Ovary (tissue), 9 donors: ENCODE measurements around the gene KMT2E. TPM values are rescaled to one million over a fixed set of nuclear protein-coding genes. Genes with fewer than 3 reads are reported as not detected.

Source experiments
- DNase-seq, 5 donors: peaks; one replicate each; pipeline ENCODE4 v3.0.0-alpha.2; 2019 to 2020
- H3K27ac ChIP-seq, 2 donors: fragments of 200-600 bp; one replicate each; pipeline versions ENCODE4 v1.5.1 to v1.8.0; 2019 to 2022
- H3K27me3 ChIP-seq: fragments of 200-600 bp; one replicate; pipeline ENCODE4 v1.8.0; 2022
- H3K36me3 ChIP-seq: fragments of 200-600 bp; sonication (generic); one replicate; pipeline ENCODE4 v1.5.1; 2019
- H3K4me1 ChIP-seq: one replicate; pipeline ENCODE4 v1.8.1; 2013; ENCODE audit warnings: mild to moderate bottlenecking, moderate library complexity; ENCODE audit not compliant: insufficient read depth
- H3K4me3 ChIP-seq: fragments of 200-600 bp; sonication (generic); one replicate; pipeline ENCODE4 v1.5.1; 2017
- H3K9me3 ChIP-seq, 2 donors: fragments of 200-600 bp in 1 of 2; sonication (generic) in 1 of 2; one replicate each; pipeline versions ENCODE4 v1.5.1 to v1.8.1; 2013 to 2019; ENCODE audit warnings: mild to moderate bottlenecking in 1 of 2, moderate library complexity in 1 of 2
- EP300 ChIP-seq: sonication (generic); formaldehyde crosslinking; IDR thresholded peaks from one replicate; pipeline ENCODE4 v1.6.1; 2017; ENCODE audit warnings: antibody characterized with exemption
- POLR2A ChIP-seq: fragments of 450-650 bp; IDR thresholded peaks from one replicate; pipeline ENCODE4 v1.6.1; 2017; ENCODE audit warnings: antibody characterized with exemption, mild to moderate bottlenecking, moderate library complexity
- WGBS, 3 donors: extraction: QIAGEN DNeasy Blood & Tissue Kit in 1 of 3; methylation state at CpG; one replicate each; pipeline versions ENCODE4 v1.1.5 to v1.1.7; 2013 to 2017; 5-methylcytosine and 5-hydroxymethylcytosine counted together
- intact Hi-C, 4 donors: fragments of 100-400 bp; cut with DNase I; formaldehyde crosslinking; loops; one replicate each; pipeline versions ENCODE4 v1.11.0 to v1.15.1; 2022 to 2023
- polyA plus RNA-seq, 2 donors: library from polyadenylated mRNA; stranded (reverse); fragments of 200-250 nt in 1 of 2; fragments of 350-450 nt in 1 of 2; fragmentation: Illumina TruSeq in 1 of 2; extraction: RNeasy Lipid Tissue Mini Kit (QIAGEN cat#74804) in 1 of 2; gene quantifications; one replicate each; pipeline ENCODE4 v1.2.3, GENCODE V29; 2013 to 2014
- total RNA-seq, 7 donors: library from RNA; depleted of rRNA in 2 of 7; stranded (reverse); fragments of >200 nt in 2 of 7; fragmentation: NEBNext Ultra II Directional in 3 of 7; extraction: Animal tissue kit (Norgen Biotek cat#: 25700) in 3 of 7; gene quantifications; one replicate each; pipeline versions ENCODE4 v1.1.0 to v1.2.4, GENCODE V29; 2016 to 2023
- TF ChIP-seq, protein P1 (sequence below), 3 donors: fragments of 450-650 bp in 2 of 3; fragments of 200-600 bp in 1 of 3; IDR thresholded peaks; one replicate each; pipeline versions ENCODE4 v1.5.1 to v1.8.0; 2016 to 2022; ENCODE audit warnings: antibody characterized with exemption in 3 of 3, mild to moderate bottlenecking in 1 of 3
- donor health status: DM: no; HTN: no; CAD: no; lungs with moderate emphysema.
- donor health status: DM: no; HTN: no; CAD: no.
- donor health status: Bipolar disorder and iron deficiency.
- donor health status: DM: yes; HTN: yes; CAD: no.
- donor health status: DM: no; HTN: no; CAD: no.
- donor health status: DM: yes; HTN: yes; CAD: no.

KMT2E gene
- total and polyA plus RNA-seq, 9 donors: 35.2 to 152 (median 113) TPM

- Histone ChIP-seq H3K27me3 (no peaks in the 10 kb centered on the region), H3K4me3 (no peak overlapping the region), H3K9me3 (no peaks in the 10 kb centered on the region), H3K27ac (no peak overlapping the region), H3K4me1 (no peaks in the 10 kb centered on the region), H3K36me3 (no peaks in the 10 kb centered on the region)
- WGBS, 3 donors: 73 to 79% (median 77%) methylated on average over 12 of the region's 12 CpGs
- no peak for DNase-seq
- TF ChIP-seq, protein P1, sequence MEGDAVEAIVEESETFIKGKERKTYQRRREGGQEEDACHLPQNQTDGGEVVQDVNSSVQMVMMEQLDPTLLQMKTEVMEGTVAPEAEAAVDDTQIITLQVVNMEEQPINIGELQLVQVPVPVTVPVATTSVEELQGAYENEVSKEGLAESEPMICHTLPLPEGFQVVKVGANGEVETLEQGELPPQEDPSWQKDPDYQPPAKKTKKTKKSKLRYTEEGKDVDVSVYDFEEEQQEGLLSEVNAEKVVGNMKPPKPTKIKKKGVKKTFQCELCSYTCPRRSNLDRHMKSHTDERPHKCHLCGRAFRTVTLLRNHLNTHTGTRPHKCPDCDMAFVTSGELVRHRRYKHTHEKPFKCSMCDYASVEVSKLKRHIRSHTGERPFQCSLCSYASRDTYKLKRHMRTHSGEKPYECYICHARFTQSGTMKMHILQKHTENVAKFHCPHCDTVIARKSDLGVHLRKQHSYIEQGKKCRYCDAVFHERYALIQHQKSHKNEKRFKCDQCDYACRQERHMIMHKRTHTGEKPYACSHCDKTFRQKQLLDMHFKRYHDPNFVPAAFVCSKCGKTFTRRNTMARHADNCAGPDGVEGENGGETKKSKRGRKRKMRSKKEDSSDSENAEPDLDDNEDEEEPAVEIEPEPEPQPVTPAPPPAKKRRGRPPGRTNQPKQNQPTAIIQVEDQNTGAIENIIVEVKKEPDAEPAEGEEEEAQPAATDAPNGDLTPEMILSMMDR (IDR thresholded peaks at IDR 0.05): no peak
- TF ChIP-seq EP300 (no peak), POLR2A (no peak)
- intact Hi-C loops: no loop called here
Measured at GRCh38 chr7:105131033-105131656, 117.1 kb downstream of the KMT2E start.

- H3K4me3 ChIP-seq: no peak overlapping the region
- no peaks in the 10 kb centered on the region for H3K36me3 ChIP-seq
- no peak overlapping the region for H3K27ac ChIP-seq
- 85 to 88% (median 87%) methylated on average over 7 of the region's 7 CpGs for WGBS, 3 donors
- TF ChIP-seq POLR2A (no peak), EP300 (no peak)
- TF ChIP-seq, protein P1 (IDR thresholded peaks at IDR 0.05): no peak
- H3K27me3 ChIP-seq: no peaks in the 10 kb centered on the region
- no peaks in the 10 kb centered on the region for H3K9me3 ChIP-seq
- intact Hi-C loops: no loop called here
- DNase-seq: no peak
- no peaks in the 10 kb centered on the region for H3K4me1 ChIP-seq
Measured at GRCh38 chr7:105131890-105132289, 117.9 kb downstream of the KMT2E start.

DNA sequence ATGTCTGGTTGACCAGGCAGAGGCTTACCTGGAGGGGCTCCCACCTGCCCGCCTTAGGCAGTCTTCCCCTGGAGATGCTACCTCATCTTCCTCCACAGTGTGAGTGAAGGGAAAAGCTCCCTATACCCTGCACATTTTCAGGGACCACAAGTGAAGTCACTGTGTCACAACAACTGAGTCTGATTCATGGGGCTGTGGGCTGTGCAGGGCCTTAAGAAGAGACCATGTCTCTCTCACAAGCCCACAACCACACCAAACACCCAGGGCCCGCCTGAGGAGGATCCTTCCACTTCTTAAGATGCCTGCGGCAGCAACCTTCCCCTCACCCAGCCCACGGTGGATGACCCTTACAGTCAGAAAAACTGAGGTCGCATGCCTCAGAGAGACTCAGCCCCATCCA, 118.3 kb downstream of the KMT2E start:
- Histone ChIP-seq H3K4me1 (peaks cover 1% of the 10 kb centered on the region), H3K27ac (no peak overlapping the region), H3K36me3 (no peaks in the 10 kb centered on the region), H3K9me3 (no peaks in the 10 kb centered on the region), H3K4me3 (no peak overlapping the region), H3K27me3 (no peaks in the 10 kb centered on the region)
- WGBS, 3 donors: 89 to 98% (median 96%) methylated on average over 5 of the region's 5 CpGs
- intact Hi-C loops: no loop called here
- no peak for DNase-seq
- no peak for TF ChIP-seq POLR2A
- TF ChIP-seq, protein P1 (IDR thresholded peaks at IDR 0.05): no peak
- TF ChIP-seq EP300: no peak

GRCh38 chr7:105132835-105133234, 118.8 kb downstream of the KMT2E start:
- H3K9me3 ChIP-seq: no peaks in the 10 kb centered on the region
- intact Hi-C loops: no loop called here
- TF ChIP-seq, protein P1 (IDR thresholded peaks at IDR 0.05): no peak
- TF ChIP-seq POLR2A (no peak), EP300 (no peak)
- DNase-seq: no peak
- no peak overlapping the region for H3K4me3 ChIP-seq
- no peak overlapping the region for H3K27ac ChIP-seq
- no peaks in the 10 kb centered on the region for H3K36me3 ChIP-seq
- no peaks in the 10 kb centered on the region for H3K27me3 ChIP-seq
- WGBS, 3 donors: 91 to 93% (median 92%) methylated on average over 10 of the region's 10 CpGs
- peaks cover 1% of the 10 kb centered on the region for H3K4me1 ChIP-seq
